ENCODE data around the gene TMEM207.

DNA sequence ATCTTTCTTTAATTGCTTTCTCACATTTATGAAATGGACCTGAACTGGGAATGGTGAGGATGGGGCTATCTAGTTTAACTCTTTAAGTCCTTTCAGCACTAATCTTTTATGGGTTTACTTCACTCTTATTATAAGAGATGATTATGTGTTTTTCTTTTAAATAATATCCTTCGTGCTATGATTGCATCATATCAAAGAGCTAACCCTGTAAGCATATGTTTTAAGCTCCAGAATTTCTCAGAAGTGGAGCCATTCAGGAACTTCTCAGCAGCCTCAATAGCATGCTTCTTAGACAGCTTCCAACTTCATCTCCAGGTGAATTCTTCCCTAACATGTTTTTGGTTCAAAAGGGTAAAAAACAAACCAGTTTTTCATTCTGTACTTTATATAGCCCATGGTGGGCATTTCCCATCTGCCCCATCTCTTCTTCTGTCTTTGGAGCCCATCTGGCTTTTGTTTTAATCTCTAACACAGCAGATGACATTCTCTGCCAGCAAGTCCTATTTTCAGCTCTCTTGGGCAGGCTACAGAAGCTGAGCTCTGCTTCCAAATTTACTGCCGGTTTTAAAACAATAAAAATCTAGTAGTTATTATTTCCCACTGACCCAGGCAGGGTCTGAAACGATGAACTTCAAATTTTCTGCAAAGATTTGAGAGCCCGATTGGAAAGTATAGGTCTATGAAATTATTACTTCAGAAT, 37.4 kb upstream of the TMEM207 start:
- TF ChIP-seq, protein P1, sequence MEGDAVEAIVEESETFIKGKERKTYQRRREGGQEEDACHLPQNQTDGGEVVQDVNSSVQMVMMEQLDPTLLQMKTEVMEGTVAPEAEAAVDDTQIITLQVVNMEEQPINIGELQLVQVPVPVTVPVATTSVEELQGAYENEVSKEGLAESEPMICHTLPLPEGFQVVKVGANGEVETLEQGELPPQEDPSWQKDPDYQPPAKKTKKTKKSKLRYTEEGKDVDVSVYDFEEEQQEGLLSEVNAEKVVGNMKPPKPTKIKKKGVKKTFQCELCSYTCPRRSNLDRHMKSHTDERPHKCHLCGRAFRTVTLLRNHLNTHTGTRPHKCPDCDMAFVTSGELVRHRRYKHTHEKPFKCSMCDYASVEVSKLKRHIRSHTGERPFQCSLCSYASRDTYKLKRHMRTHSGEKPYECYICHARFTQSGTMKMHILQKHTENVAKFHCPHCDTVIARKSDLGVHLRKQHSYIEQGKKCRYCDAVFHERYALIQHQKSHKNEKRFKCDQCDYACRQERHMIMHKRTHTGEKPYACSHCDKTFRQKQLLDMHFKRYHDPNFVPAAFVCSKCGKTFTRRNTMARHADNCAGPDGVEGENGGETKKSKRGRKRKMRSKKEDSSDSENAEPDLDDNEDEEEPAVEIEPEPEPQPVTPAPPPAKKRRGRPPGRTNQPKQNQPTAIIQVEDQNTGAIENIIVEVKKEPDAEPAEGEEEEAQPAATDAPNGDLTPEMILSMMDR (IDR thresholded peaks at IDR 0.05), result no peak
- TF ChIP-seq EP300 (IDR thresholded peaks at IDR 0.05; ENCODE audit: low read depth), result no peak
